ENCODE measurements around the gene KRT6B. TPM values are rescaled to one million over a fixed set of nuclear protein-coding genes. Genes with fewer than 3 reads are reported as not detected.

Gene KRT6B
- total and polyA plus RNA-seq, 2 donors (not counting 3 experiments of a cell fraction or from before 2014, with no cell fraction given) = 0.03 TPM; not detected in 1

DNA sequence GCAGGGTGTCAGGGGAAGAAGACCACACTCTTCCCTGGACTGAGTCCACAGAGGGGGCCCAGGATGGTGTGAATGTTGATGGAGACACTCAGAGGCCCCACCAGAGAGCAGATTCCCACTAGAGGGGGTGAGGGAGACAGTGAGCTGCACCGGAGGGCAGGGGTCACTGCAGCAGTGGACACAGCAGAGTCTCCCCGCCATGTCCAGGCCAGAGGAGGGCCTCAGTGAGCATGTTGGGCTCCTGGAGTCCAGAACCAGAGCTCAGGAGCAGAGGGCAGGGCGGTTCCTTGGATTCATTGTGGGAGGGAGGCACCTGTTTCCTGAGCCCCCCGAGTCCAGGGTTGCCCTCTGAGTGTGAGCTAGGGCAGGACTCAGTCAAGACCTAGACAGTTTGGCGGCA is 44.0 kb downstream of the KRT6B start:
- Histone ChIP-seq H3K36me3 (ENCODE audit: control insufficient read depth in 2 of 2, extremely low read depth in 1 of 2, insufficient read depth in 2 of 2, low read length in 2 of 2) (no peaks in the 10 kb centered on the region), H3K4me3 (replicated peaks in 1 of 3; ENCODE audit: insufficient read depth in 1 of 3, low read depth in 1 of 3, low read length in 3 of 3) (no peak overlapping the region), H3K4me1 (ENCODE audit: control insufficient read depth, extremely low read depth, insufficient read depth, low read length) (no peaks in the 10 kb centered on the region), H2AFZ (ENCODE audit: low read depth, low read length) (no peak overlapping the region), H4K20me1 (replicated peaks; ENCODE audit: control insufficient read depth, extremely low read depth, insufficient read depth, low read length) (no peaks in the 10 kb centered on the region), H3K9me3 (replicated peaks; ENCODE audit: control insufficient read depth, insufficient read depth, low read length) (no peaks in the 10 kb centered on the region), H3K9me1 (replicated peaks; ENCODE audit: control insufficient read depth, extremely low read depth, insufficient read depth, low read length) (no peaks in the 10 kb centered on the region), H3K9ac (replicated peaks; ENCODE audit: extremely low read depth, insufficient read depth, low read length) (no peak overlapping the region), H3K4me2 (ENCODE audit: insufficient read depth, low read length) (no peak overlapping the region), H3K27ac (ENCODE audit: insufficient read depth, low read depth, low read length) (no peak overlapping the region), H3K79me2 (ENCODE audit: control insufficient read depth, insufficient read depth, low read length) (no peaks in the 10 kb centered on the region), H3K27me3 (ENCODE audit: control insufficient read depth in 2 of 2, insufficient read depth in 2 of 2, low read length in 2 of 2) (peaks cover 0 to 4% of the 10 kb centered on the region in 2 experiments)
- intact Hi-C loops (cut with micrococcal nuclease) (no loop called here), dilution Hi-C loops (cut with MboI; ENCODE audit: extremely low pct_ligation_motif_present, low sequenced_read_pairs) (no loop called here)
- DNase-seq (ENCODE audit: low read depth, low spot score) (no peak), FAIRE-seq (no peak)
- TF ChIP-seq POLR2AphosphoS5 (IDR thresholded peaks at IDR 0.05; ENCODE audit: insufficient read depth, low read depth, low read length) = no peak
- TF ChIP-seq GATA2 (IDR thresholded peaks at IDR 0.05; ENCODE audit: insufficient read depth, insufficient read length, low read depth, low read length) = no peak
- TF ChIP-seq, protein P1, sequence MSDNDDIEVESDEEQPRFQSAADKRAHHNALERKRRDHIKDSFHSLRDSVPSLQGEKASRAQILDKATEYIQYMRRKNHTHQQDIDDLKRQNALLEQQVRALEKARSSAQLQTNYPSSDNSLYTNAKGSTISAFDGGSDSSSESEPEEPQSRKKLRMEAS (IDR thresholded peaks at IDR 0.05; ENCODE audit: insufficient read depth, insufficient read length) = no peak
- TF ChIP-seq JUN (IDR thresholded peaks at IDR 0.05; ENCODE audit: borderline replicate concordance, insufficient read depth, insufficient read length, low read depth) = no peak
- TF ChIP-seq, protein P2, sequence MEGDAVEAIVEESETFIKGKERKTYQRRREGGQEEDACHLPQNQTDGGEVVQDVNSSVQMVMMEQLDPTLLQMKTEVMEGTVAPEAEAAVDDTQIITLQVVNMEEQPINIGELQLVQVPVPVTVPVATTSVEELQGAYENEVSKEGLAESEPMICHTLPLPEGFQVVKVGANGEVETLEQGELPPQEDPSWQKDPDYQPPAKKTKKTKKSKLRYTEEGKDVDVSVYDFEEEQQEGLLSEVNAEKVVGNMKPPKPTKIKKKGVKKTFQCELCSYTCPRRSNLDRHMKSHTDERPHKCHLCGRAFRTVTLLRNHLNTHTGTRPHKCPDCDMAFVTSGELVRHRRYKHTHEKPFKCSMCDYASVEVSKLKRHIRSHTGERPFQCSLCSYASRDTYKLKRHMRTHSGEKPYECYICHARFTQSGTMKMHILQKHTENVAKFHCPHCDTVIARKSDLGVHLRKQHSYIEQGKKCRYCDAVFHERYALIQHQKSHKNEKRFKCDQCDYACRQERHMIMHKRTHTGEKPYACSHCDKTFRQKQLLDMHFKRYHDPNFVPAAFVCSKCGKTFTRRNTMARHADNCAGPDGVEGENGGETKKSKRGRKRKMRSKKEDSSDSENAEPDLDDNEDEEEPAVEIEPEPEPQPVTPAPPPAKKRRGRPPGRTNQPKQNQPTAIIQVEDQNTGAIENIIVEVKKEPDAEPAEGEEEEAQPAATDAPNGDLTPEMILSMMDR (IDR thresholded peaks at IDR 0.05; ENCODE audit: extremely low read depth in 1 of 2, insufficient read depth in 1 of 2, low read depth in 1 of 2, low read length in 2 of 2) = no peak
- TF ChIP-seq POLR2A (IDR thresholded peaks at IDR 0.05; ENCODE audit: low read depth, low read length) = no peak
- TF ChIP-seq FOS (IDR thresholded peaks at IDR 0.05; ENCODE audit: borderline replicate concordance, insufficient read depth, low read length) = no peak
- no peak for TF ChIP-seq EZH2 (IDR thresholded peaks at IDR 0.05; ENCODE audit: borderline replicate concordance, low read depth, low read length, severe bottlenecking)
- no peak for TF ChIP-seq MYC (IDR thresholded peaks at IDR 0.05; ENCODE audit: low read depth, low read length)
- BruUV-seq (replicated peaks) = no TSS peak
- POLR2A ChIA-PET = no interaction called here
- CTCF ChIA-PET = no interaction called here
